OCI-LY1 (cell line): ENCODE data around the gene ZNF563.

Experiments
- H2AFZ ChIP-seq: fragments of 200-600 bp; sonication (generic), shearing (Covaris generic); 2 replicates; pipeline ENCODE4 v1.6.0; 2014; ENCODE audit warnings: antibody characterized with exemption, mild to moderate bottlenecking, low read length
- H3F3A ChIP-seq: fragments of 200-600 bp; sonication (generic), shearing (Covaris generic); 2 replicates; pipeline ENCODE4 v1.6.0; 2014; ENCODE audit warnings: mild to moderate bottlenecking, antibody characterized with exemption, low read length, moderate library complexity; ENCODE audit not compliant: insufficient read depth
- H3K27ac ChIP-seq: fragments of 200-600 bp; sonication (generic); 2 replicates; pipeline ENCODE4 v1.5.1; 2014; ENCODE audit warnings: low read length, mixed run types, mild to moderate bottlenecking, low read depth; ENCODE audit not compliant: poor library complexity, severe bottlenecking
- H3K27me3 ChIP-seq: fragments of 200-600 bp; sonication (generic); 2 replicates; pipeline ENCODE4 v1.6.0; 2014; ENCODE audit warnings: antibody characterized with exemption, mild to moderate bottlenecking, low read length, moderate library complexity; ENCODE audit not compliant: insufficient read depth
- H3K36me3 ChIP-seq: fragments of 200-600 bp; sonication (generic); 2 replicates; pipeline ENCODE4 v1.6.1; 2014; ENCODE audit warnings: mild to moderate bottlenecking, antibody characterized with exemption, low read length, moderate library complexity, mixed read lengths; ENCODE audit not compliant: insufficient read depth
- H3K4me1 ChIP-seq: fragments of 200-600 bp; sonication (generic); 2 replicates; pipeline ENCODE4 v1.5.1; 2014; ENCODE audit warnings: mild to moderate bottlenecking, low read length, moderate library complexity; ENCODE audit not compliant: insufficient read depth, severe bottlenecking
- H3K4me2 ChIP-seq: fragments of 200-600 bp; sonication (generic), shearing (Covaris generic); 2 replicates; pipeline ENCODE4 v1.6.1; 2014; ENCODE audit warnings: low read length
- H3K4me3 ChIP-seq: fragments of 200-600 bp; sonication (generic); 2 replicates; pipeline ENCODE4 v1.5.1; 2014; ENCODE audit warnings: low read length, low read depth, mild to moderate bottlenecking, mixed read lengths; ENCODE audit not compliant: poor library complexity, severe bottlenecking
- H3K79me2 ChIP-seq: fragments of 200-600 bp; shearing (Covaris generic); 2 replicates; pipeline ENCODE4 v1.6.1; 2016; ENCODE audit warnings: mixed run types, low read length, mixed read lengths; ENCODE audit not compliant: insufficient read depth
- H3K9ac ChIP-seq: fragments of 200-600 bp; sonication (generic), shearing (Covaris generic); 2 replicates; pipeline ENCODE4 v1.6.1; 2014; ENCODE audit warnings: mild to moderate bottlenecking, low read length, mixed read lengths
- H3K9me2 ChIP-seq: fragments of 200-600 bp; sonication (generic), shearing (Covaris generic); 2 replicates; pipeline ENCODE4 v1.6.1; 2014; ENCODE audit warnings: low read depth, mild to moderate bottlenecking, low read length, mixed read lengths
- H3K9me3 ChIP-seq: fragments of 200-600 bp; shearing (Covaris generic); 2 replicates; pipeline ENCODE4 v1.6.1; 2014; ENCODE audit warnings: low read length, mixed read lengths
- H4K20me1 ChIP-seq: fragments of 200-600 bp; sonication (generic), shearing (Covaris generic); 2 replicates; pipeline ENCODE4 v1.6.0; 2016; ENCODE audit warnings: mild to moderate bottlenecking, low read length; ENCODE audit not compliant: insufficient read depth
- EZH2 ChIP-seq: fragments of 200-600 bp; sonication (generic), shearing (Covaris generic); IDR thresholded peaks from 2 replicates; pipeline ENCODE4 v1.8.0; 2017; ENCODE audit warnings: borderline replicate concordance, mixed run types, mild to moderate bottlenecking, antibody characterized with exemption, low read length, moderate library complexity, mixed read lengths
- TF ChIP-seq, protein P1 (sequence below): fragments of 200-600 bp; sonication (generic), shearing (Covaris generic); IDR thresholded peaks from 2 replicates; pipeline ENCODE4 v1.5.1; 2017; ENCODE audit warnings: mild to moderate bottlenecking, antibody characterized with exemption, low read length, moderate library complexity, mixed read lengths

ZNF563 gene

DNA sequence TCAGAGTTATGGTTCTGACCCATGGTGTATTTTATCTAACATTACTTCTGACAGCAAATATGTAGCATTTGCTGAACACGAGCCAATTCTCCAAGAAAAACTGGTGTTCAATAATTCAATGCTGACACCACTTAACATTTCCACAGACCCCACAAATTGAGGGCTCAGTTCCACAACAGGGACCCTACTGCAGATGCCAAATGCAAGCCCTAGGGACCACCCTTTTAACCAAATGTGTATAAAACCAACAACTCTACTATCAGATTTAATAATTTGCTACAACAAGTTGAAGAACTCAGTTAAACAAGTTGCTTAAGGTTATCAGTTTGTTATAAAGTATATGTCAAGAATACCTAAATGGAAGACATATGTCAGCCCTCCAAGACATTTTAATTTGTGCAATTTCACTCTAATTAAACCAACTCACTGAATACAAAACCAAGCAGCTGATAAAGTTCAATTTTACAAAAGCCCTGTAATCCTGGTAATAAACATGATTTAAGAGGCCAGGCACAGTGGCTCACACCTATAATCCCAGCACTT, 45.4 kb downstream of the ZNF563 start:
- Histone ChIP-seq H3K4me2 (no peak overlapping the region), H3K79me2 (peaks cover 9% of the 10 kb centered on the region; the same call in 1 of the 2 replicates), H3K36me3 (peaks cover 34% of the 10 kb centered on the region)

DNA sequence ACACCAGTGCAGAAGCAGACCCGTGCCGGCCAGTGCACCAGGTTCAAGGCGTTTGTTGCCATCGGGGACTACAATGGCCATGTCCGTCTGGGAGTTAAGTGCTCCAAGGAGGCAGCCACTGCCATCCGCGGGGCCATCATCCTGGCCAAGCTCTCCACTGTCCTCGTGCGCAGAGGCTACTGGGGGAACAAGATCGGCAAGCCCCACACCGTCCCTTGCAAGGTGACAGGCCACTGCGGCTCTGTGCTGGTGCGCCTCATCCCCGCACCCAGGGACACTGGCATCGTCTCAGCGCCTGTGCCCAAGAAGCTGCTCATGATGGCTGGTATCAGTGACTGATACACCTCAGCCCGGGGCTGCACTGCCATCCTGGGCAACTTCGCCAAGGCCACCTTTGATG, 48.8 kb downstream of the ZNF563 start:
- Histone ChIP-seq H2AFZ (no peak overlapping the region), H3K9me3 (peaks cover 19% of the 10 kb centered on the region), H3K4me1 (no peaks in the 10 kb centered on the region), H3K27me3 (no peaks in the 10 kb centered on the region), H4K20me1 (no peaks in the 10 kb centered on the region), H3K36me3 (peaks cover 27% of the 10 kb centered on the region), H3K79me2 (peaks cover 9% of the 10 kb centered on the region; the same call in 1 of the 2 replicates), H3K9ac (no peak overlapping the region), H3K4me2 (no peak overlapping the region), H3K27ac (no peak overlapping the region), H3K4me3 (no peak overlapping the region), H3F3A (no peaks in the 10 kb centered on the region), H3K9me2 (no peaks in the 10 kb centered on the region)
- TF ChIP-seq EZH2: no peak
- TF ChIP-seq, protein P1, sequence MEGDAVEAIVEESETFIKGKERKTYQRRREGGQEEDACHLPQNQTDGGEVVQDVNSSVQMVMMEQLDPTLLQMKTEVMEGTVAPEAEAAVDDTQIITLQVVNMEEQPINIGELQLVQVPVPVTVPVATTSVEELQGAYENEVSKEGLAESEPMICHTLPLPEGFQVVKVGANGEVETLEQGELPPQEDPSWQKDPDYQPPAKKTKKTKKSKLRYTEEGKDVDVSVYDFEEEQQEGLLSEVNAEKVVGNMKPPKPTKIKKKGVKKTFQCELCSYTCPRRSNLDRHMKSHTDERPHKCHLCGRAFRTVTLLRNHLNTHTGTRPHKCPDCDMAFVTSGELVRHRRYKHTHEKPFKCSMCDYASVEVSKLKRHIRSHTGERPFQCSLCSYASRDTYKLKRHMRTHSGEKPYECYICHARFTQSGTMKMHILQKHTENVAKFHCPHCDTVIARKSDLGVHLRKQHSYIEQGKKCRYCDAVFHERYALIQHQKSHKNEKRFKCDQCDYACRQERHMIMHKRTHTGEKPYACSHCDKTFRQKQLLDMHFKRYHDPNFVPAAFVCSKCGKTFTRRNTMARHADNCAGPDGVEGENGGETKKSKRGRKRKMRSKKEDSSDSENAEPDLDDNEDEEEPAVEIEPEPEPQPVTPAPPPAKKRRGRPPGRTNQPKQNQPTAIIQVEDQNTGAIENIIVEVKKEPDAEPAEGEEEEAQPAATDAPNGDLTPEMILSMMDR: no peak

More for the DNA sequence above, 45.4 kb downstream of the ZNF563 start:
- H3K9me2 ChIP-seq: no peaks in the 10 kb centered on the region
- no peaks in the 10 kb centered on the region for H3K4me1 ChIP-seq
- no peak overlapping the region for H3K27ac ChIP-seq
- 0 out of 2 replicates have a peak, but pooled peaks cover 6% of the 10 kb centered on the region for H3K9me3 ChIP-seq
- H3F3A ChIP-seq: no peaks in the 10 kb centered on the region
- no peak overlapping the region for H2AFZ ChIP-seq
- no peaks in the 10 kb centered on the region for H4K20me1 ChIP-seq
- H3K27me3 ChIP-seq: no peaks in the 10 kb centered on the region
- H3K9ac ChIP-seq: no peak overlapping the region
- TF ChIP-seq, protein P1: no peak
- no peak for TF ChIP-seq EZH2
- H3K4me3 ChIP-seq: no peak overlapping the region

DNA sequence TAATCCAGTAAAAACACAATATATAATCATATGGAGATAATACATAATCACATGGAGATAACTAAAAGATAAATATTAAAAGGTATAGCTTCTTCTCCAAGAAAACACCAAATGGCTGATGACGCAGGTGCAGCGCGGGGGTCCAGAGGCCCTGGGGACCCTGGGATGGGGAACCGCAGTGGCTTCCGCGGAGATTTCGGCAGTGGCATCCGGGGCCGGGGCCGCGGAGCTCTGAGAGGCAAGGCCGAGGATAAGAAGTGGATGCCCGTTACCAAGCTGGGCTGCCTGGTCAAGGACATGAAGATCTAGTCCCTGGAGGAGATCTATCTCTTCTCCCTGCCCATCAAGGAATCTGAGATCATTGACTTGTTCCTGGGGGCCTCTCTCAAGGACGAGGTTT, 49.2 kb downstream of the ZNF563 start:
- peaks cover 9% of the 10 kb centered on the region; the same call in 1 of the 2 replicates for H3K79me2 ChIP-seq
- H3K27ac ChIP-seq: no peak overlapping the region
- no peaks in the 10 kb centered on the region for H4K20me1 ChIP-seq

More for the DNA sequence above, 49.2 kb downstream of the ZNF563 start:
- Histone ChIP-seq H3K4me1 (no peaks in the 10 kb centered on the region), H3K4me2 (no peak overlapping the region), H3K27me3 (no peaks in the 10 kb centered on the region), H3K9me3 (peaks cover 18% of the 10 kb centered on the region), H3K9ac (no peak overlapping the region), H3K4me3 (no peak overlapping the region), H3K9me2 (no peaks in the 10 kb centered on the region), H3K36me3 (peaks cover 26% of the 10 kb centered on the region), H2AFZ (no peak overlapping the region), H3F3A (no peaks in the 10 kb centered on the region)
- TF ChIP-seq EZH2: no peak
- TF ChIP-seq, protein P1: no peak
